ENCODE data around the gene NSF.

Gene NSF

GRCh38 chr17:46776298-46777005, 186.0 kb downstream of the NSF start:
- TF ChIP-seq CTCF (IDR thresholded peaks at IDR 0.05; ENCODE audit: low read depth, low read length) = no peak
- H3K4me3 ChIP-seq (ENCODE audit: low read depth, low read length) = no peak overlapping the region

- TF ChIP-seq CTCF (IDR thresholded peaks at IDR 0.05; ENCODE audit: low read depth, low read length) = no peak
- no peak overlapping the region for H3K4me3 ChIP-seq (ENCODE audit: low read depth, low read length)
Measured at GRCh38 chr17:46777943-46778915, 187.8 kb downstream of the NSF start.

GRCh38 chr17:46780003-46780373, 189.5 kb downstream of the NSF start:
- no peak for TF ChIP-seq CTCF (IDR thresholded peaks at IDR 0.05; ENCODE audit: low read depth, low read length)

GRCh38 chr17:46782250-46782953, 191.9 kb downstream of the NSF start:
- TF ChIP-seq CTCF (IDR thresholded peaks at IDR 0.05; ENCODE audit: low read depth, low read length) = peak; percentile 67
- H3K4me3 ChIP-seq (ENCODE audit: low read depth, low read length) = no peak overlapping the region

More at GRCh38 chr17:46780003-46780373, 189.5 kb downstream of the NSF start:
- no peak overlapping the region for H3K4me3 ChIP-seq (ENCODE audit: low read depth, low read length)

GRCh38 chr17:46783031-46783593, 192.6 kb downstream of the NSF start:
- no peak overlapping the region for H3K4me3 ChIP-seq (ENCODE audit: low read depth, low read length)
- no peak for TF ChIP-seq CTCF (IDR thresholded peaks at IDR 0.05; ENCODE audit: low read depth, low read length)

GRCh38 chr17:46785696-46786095, 195.2 kb downstream of the NSF start:
- no peak overlapping the region for H3K4me3 ChIP-seq (ENCODE audit: low read depth, low read length)
- no peak for TF ChIP-seq CTCF (IDR thresholded peaks at IDR 0.05; ENCODE audit: low read depth, low read length)

Data from WI38 (cell line).